Stimulated activated effector memory CD8-positive, alpha-beta T cell treated with anti-CD3 and anti-CD28 coated beads, Interleukin-12 subunit alpha, Interleukin-12 subunit beta, amount 100 ng/mL, for 72 hours (primary cell): ENCODE measurements around the gene ITGA6.
A peak's percentile ranks its signal among the peaks of the same experiment; 100 is the strongest.

Experiments used
- ATAC-seq: fragments of 150-1000 bp; cut with Tn5 transposase; 2 replicates; pipeline ENCODE4 v1.10.0; 2021
- DNase-seq, 2 donors: peaks; one replicate each; pipeline ENCODE4 v3.0.0; 2021 to 2022; ENCODE audit warnings: low spot score in 2 of 2
- H3K27ac Mint-ChIP-seq: one replicate; pipeline ENCODE4 v1.8.0; 2022; ENCODE audit warnings: mild to moderate bottlenecking, mixed read lengths
- H3K36me3 Mint-ChIP-seq: one replicate; pipeline ENCODE4 v1.8.0; 2022; ENCODE audit warnings: mild to moderate bottlenecking, mixed read lengths
- H3K4me1 Mint-ChIP-seq: one replicate; pipeline ENCODE4 v1.8.0; 2022; ENCODE audit warnings: mixed read lengths
- H3K4me3 Mint-ChIP-seq: one replicate; pipeline ENCODE4 v1.8.0; 2022; ENCODE audit warnings: mild to moderate bottlenecking, mixed read lengths
- H3K9me3 Mint-ChIP-seq: one replicate; pipeline ENCODE4 v1.8.0; 2022; ENCODE audit warnings: mixed read lengths

The ITGA6 gene

DNA sequence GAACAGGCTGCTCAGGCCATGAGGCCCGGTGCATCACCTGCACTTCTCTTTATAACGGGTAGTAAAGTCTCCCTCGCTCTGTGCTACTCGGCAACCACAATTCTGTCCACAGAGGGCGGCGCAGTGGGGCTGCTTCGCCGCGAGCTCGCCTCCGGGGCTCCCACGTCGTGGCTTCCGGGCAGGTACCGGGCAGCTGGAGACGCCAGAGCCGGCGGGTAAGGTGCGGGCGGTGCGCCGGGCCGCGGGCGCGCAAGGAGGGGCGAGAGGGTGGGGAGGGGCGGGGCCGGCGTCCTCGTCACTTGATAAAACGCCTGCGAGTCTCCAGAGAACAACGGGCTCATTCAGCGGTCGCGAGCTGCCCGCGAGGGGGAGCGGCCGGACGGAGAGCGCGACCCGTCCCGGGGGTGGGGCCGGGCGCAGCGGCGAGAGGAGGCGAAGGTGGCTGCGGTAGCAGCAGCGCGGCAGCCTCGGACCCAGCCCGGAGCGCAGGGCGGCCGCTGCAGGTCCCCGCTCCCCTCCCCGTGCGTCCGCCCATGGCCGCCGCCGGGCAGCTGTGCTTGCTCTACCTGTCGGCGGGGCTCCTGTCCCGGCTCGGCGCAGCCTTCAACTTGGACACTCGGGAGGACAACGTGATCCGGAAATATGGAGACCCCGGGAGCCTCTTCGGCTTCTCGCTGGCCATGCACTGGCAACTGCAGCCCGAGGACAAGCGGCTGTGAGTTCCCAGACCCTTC lies at the start of gene ITGA6:
ITGA6 (plus strand) TSS at position 331 of the 734 bp plus-strand sequence.
- DNase-seq = peak; percentile 39 to 83

GRCh38 chr2:172380436-172381274 lies 46.7 kb upstream of the ITGA6 start:
- no peak for DNase-seq
- Mint-ChIP-seq H3K27ac (no peak overlapping the region), H3K4me3 (no peak overlapping the region), H3K9me3 (peaks cover 5% of the 10 kb centered on the region), H3K36me3 (no peaks in the 10 kb centered on the region), H3K4me1 (no peaks in the 10 kb centered on the region)
- ATAC-seq = no peak

More for the DNA sequence above, at the start of gene ITGA6:
- Mint-ChIP-seq H3K9me3 (no peaks in the 10 kb centered on the region), H3K4me3 (peak within 1 kb of the TSS; percentile 69), H3K4me1 (peaks cover 35% of the 10 kb centered on the region), H3K27ac (peak within 1 kb of the TSS; percentile 3), H3K36me3 (no peaks in the 10 kb centered on the region)
- ATAC-seq = peak; percentile 82

DNA sequence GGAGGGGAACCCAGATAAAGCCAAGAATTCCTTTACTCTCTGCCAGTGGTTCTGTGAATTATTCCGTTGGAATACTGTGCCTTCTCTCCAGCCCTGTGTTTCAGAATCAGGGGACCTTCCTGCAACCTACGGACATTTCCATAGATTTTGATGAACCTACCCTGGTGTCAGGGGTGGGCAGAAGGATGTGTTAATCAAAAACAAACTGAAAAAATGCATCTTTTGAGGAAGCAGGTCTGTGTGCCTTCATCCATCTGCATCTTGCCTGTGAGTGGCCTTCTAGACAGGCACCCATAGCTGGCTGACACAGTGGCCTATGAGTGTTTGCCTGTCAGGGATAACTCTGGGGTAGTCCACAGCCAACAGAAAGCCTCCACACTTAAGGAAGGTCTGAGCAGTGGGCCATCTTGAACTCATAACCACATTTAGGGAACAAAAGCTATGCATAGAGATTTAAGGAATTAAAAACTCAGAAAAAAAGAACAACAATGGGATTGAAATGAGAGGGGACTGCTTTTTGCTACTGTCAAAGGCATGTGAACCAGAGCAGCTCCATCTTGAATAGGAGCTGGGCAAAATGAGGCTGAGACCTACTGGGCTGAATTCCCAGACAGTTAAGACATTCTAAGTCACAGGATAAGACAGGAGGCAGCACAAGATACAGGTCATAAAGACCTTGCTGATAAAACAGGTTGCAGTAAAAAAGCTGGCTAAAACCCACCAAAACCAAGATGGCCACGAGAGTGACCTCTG lies 45.9 kb upstream of the ITGA6 start:
- Mint-ChIP-seq H3K4me3 (no peak overlapping the region), H3K4me1 (no peaks in the 10 kb centered on the region), H3K9me3 (peaks cover 5% of the 10 kb centered on the region), H3K36me3 (no peaks in the 10 kb centered on the region), H3K27ac (no peak overlapping the region)
- ATAC-seq = no peak
- no peak for DNase-seq

- no peak for DNase-seq
- H3K9me3 Mint-ChIP-seq = no peaks in the 10 kb centered on the region
- H3K36me3 Mint-ChIP-seq = no peaks in the 10 kb centered on the region
- H3K27ac Mint-ChIP-seq = no peak overlapping the region
- H3K4me1 Mint-ChIP-seq = no peaks in the 10 kb centered on the region
- ATAC-seq = no peak
- H3K4me3 Mint-ChIP-seq = no peak overlapping the region
These were observed 40.0 kb upstream of the ITGA6 start for GRCh38 chr2:172387361-172387760.

- no peaks in the 10 kb centered on the region for H3K4me1 Mint-ChIP-seq
- DNase-seq (no peak), ATAC-seq (no peak)
- H3K27ac Mint-ChIP-seq = no peak overlapping the region
- no peaks in the 10 kb centered on the region for H3K9me3 Mint-ChIP-seq
- no peak overlapping the region for H3K4me3 Mint-ChIP-seq
- no peaks in the 10 kb centered on the region for H3K36me3 Mint-ChIP-seq
These were observed 37.6 kb upstream of the ITGA6 start for GRCh38 chr2:172389685-172390339.

DNA sequence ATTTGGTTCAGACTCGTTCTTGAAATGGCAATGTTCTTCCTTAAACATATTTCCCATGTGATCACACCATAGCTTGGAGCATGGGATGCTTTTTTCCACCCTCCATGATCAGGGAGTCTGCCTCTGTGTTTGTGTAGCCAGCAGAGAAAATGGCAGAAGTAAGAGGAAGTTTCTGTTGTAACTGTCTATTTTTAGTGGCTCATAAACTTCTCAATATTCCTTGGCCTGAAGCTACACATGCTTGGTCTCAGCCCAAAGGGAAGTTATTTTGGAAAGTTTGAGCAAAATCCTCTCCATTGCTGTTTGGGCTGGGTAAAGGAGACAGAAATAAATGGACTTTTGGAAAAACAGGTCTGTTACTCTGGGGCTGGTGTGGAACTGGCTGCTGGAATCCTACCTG lies 33.4 kb upstream of the ITGA6 start:
- DNase-seq (no peak), ATAC-seq (no peak)
- H3K4me1 Mint-ChIP-seq = no peaks in the 10 kb centered on the region
- H3K36me3 Mint-ChIP-seq = no peaks in the 10 kb centered on the region
- no peaks in the 10 kb centered on the region for H3K9me3 Mint-ChIP-seq
- H3K4me3 Mint-ChIP-seq = no peak overlapping the region
- no peak overlapping the region for H3K27ac Mint-ChIP-seq

DNA sequence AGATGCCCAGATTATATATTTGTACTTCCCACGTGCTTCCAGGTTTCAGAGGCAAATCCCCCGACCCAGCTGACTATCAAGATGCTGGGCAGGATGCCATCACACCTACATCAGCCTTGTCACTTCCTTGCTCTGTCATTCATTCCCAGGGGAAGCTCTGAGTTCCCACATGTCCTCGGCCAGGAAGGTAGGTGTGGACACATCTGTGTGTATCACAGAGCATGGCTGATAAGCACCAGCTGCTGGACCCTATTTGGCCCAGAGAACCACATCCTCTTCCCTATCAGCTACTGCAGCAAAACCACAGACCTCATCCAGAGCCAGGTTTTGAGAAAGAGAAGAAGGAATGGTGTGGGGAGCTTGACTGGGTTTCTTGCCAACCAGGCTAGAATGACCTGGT lies 31.9 kb upstream of the ITGA6 start:
- Mint-ChIP-seq H3K9me3 (no peaks in the 10 kb centered on the region), H3K4me1 (no peaks in the 10 kb centered on the region), H3K4me3 (no peak overlapping the region), H3K27ac (no peak overlapping the region), H3K36me3 (no peaks in the 10 kb centered on the region)
- DNase-seq (no peak), ATAC-seq (no peak)

- no peaks in the 10 kb centered on the region for H3K36me3 Mint-ChIP-seq
- H3K4me3 Mint-ChIP-seq = no peak overlapping the region
- H3K9me3 Mint-ChIP-seq = no peaks in the 10 kb centered on the region
- H3K4me1 Mint-ChIP-seq = no peaks in the 10 kb centered on the region
- DNase-seq (no peak), ATAC-seq (no peak)
- H3K27ac Mint-ChIP-seq = no peak overlapping the region
These were observed 30.1 kb upstream of the ITGA6 start for GRCh38 chr2:172397148-172397834.

GRCh38 chr2:172398440-172398839 lies 28.9 kb upstream of the ITGA6 start:
- no peak overlapping the region for H3K27ac Mint-ChIP-seq
- no peak overlapping the region for H3K4me3 Mint-ChIP-seq
- H3K9me3 Mint-ChIP-seq = no peaks in the 10 kb centered on the region

DNA sequence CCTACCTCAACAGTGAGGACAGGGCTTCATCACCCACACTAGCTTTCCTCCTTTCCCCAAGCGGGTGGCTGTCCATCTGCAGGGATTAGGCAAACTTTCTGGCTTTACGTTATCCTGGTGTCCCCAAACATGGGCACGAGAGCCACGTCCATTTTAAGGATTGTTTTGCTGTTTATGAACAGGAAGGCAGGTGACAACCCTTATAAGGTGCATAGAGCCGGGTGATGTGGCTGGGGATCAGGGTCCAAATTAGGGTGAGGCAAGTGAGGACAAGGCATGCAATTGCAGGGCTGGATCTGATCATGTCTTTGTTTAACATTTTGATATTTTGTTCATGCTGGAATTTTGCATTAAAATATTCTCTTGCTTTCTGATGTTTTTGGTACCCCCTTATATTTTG lies 27.6 kb upstream of the ITGA6 start:
- Mint-ChIP-seq H3K4me1 (no peaks in the 10 kb centered on the region), H3K27ac (no peak overlapping the region), H3K4me3 (no peak overlapping the region), H3K9me3 (no peaks in the 10 kb centered on the region), H3K36me3 (no peaks in the 10 kb centered on the region)
- no peak for DNase-seq
- ATAC-seq = no peak

More at GRCh38 chr2:172398440-172398839, 28.9 kb upstream of the ITGA6 start:
- Mint-ChIP-seq H3K36me3 (no peaks in the 10 kb centered on the region), H3K4me1 (no peaks in the 10 kb centered on the region)
- DNase-seq (no peak), ATAC-seq (no peak)

- no peak for DNase-seq
- Mint-ChIP-seq H3K4me3 (no peak overlapping the region), H3K4me1 (no peaks in the 10 kb centered on the region), H3K27ac (no peak overlapping the region), H3K36me3 (no peaks in the 10 kb centered on the region), H3K9me3 (no peaks in the 10 kb centered on the region)
- no peak for ATAC-seq
These were observed 25.2 kb upstream of the ITGA6 start for GRCh38 chr2:172402198-172402597.

- no peaks in the 10 kb centered on the region for H3K9me3 Mint-ChIP-seq
- ATAC-seq = no peak
- no peaks in the 10 kb centered on the region for H3K4me1 Mint-ChIP-seq
- H3K4me3 Mint-ChIP-seq = no peak overlapping the region
- DNase-seq = no peak
- no peaks in the 10 kb centered on the region for H3K36me3 Mint-ChIP-seq
- H3K27ac Mint-ChIP-seq = no peak overlapping the region
These were observed 24.0 kb upstream of the ITGA6 start for GRCh38 chr2:172403402-172403801.

DNA sequence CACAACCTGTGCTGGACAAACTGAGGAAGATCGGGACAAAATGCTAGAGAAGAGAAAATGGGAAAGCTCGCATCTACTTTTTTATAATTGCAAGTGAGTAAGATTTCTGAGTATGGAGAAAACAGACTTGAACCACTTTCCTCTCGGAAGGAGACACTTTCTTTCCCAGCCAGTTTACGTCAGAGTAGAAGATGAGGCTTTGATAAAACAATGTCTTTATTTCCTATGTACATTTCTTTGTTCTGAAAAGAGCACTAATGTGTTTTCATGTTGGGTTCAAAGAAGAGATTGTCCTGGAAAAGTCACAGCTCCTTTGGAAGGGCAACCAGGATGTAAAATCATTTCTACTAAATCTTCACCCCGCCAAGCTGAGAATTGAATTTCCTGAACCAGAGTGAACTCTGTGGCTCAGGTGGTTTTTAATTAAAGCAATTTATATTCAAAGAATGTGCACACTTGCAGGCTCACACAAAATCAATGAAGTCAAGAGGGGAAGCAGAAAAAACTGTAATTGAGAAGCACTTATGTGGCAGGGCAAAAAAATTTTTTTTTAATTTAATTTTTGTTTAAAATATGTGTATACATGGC lies 23.4 kb upstream of the ITGA6 start:
- Mint-ChIP-seq H3K4me1 (no peaks in the 10 kb centered on the region), H3K4me3 (no peak overlapping the region), H3K36me3 (no peaks in the 10 kb centered on the region), H3K27ac (no peak overlapping the region), H3K9me3 (no peaks in the 10 kb centered on the region)
- ATAC-seq (no peak), DNase-seq (no peak)

- Mint-ChIP-seq H3K9me3 (no peaks in the 10 kb centered on the region), H3K27ac (no peak overlapping the region), H3K4me1 (no peaks in the 10 kb centered on the region), H3K4me3 (no peak overlapping the region), H3K36me3 (no peaks in the 10 kb centered on the region)
- no peak for ATAC-seq
- no peak for DNase-seq
These were observed 22.6 kb upstream of the ITGA6 start for GRCh38 chr2:172404824-172405223.
